ENCODE measurements around the gene ARMH4.

The ARMH4 gene

GRCh38 chr14:58026967-58027366, 125.0 kb downstream of the ARMH4 start:
- Histone ChIP-seq H4K20me1 (ENCODE audit: insufficient read depth, low read length) (no peaks in the 10 kb centered on the region), H3F3A (ENCODE audit: insufficient read depth, low read length) (no peaks in the 10 kb centered on the region)
- TF ChIP-seq CTCF (IDR thresholded peaks at IDR 0.05; ENCODE audit: low read length) (no peak), EZH2phosphoT487 (IDR thresholded peaks at IDR 0.05; ENCODE audit: low read length) (no peak), EZH2 (optimal IDR thresholded peaks at IDR 0.05; ENCODE audit: low read depth, low read length) (no peak)

DNA sequence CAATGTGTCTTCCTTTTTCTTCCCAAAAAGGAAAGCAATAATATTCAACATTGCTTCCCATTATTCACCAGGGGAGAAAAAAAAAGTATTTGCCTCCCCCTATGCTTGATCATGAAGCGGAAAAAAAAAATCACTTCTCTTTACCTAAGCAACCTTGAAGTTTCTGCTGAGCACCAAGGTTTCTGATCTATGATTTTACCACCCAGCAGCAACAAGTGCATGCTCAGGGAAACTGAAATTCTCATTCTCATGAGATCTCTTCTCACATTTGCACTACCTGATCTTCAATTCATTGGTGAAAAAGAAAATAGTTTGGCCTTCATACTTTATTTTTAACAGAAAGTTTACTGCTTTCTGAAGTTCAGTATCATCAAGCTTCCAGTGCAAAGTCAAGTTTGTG, 125.8 kb downstream of the ARMH4 start:
- Histone ChIP-seq H3K9me3 (replicated peaks; ENCODE audit: insufficient read depth, low read length) (no peaks in the 10 kb centered on the region), H2AFZ (ENCODE audit: low read length) (no peak overlapping the region), H3K9ac (ENCODE audit: low read length) (no peak overlapping the region), H4K20me1 (ENCODE audit: insufficient read depth, low read length) (no peaks in the 10 kb centered on the region), H3K79me2 (ENCODE audit: low read length) (no peaks in the 10 kb centered on the region), H3K27ac (ENCODE audit: low read length) (peak overlapping the region; percentile 21; the same call in 1 of the 2 replicates), H3K9me2 (replicated peaks; ENCODE audit: insufficient read depth, low read length) (no peaks in the 10 kb centered on the region), H3F3A (ENCODE audit: insufficient read depth, low read length) (no peaks in the 10 kb centered on the region), H3K36me3 (replicated peaks; ENCODE audit: insufficient read depth, low read length) (no peaks in the 10 kb centered on the region), H3K4me2 (ENCODE audit: low read depth, low read length) (no peak overlapping the region), H3K27me3 (replicated peaks; ENCODE audit: insufficient read depth, low read length) (no peaks in the 10 kb centered on the region), H3K4me1 (ENCODE audit: low read length) (no peaks in the 10 kb centered on the region), H3K4me3 (ENCODE audit: low read length) (no peak overlapping the region)
- TF ChIP-seq CTCF (IDR thresholded peaks at IDR 0.05; ENCODE audit: low read length) (no peak), EZH2phosphoT487 (IDR thresholded peaks at IDR 0.05; ENCODE audit: low read length) (no peak), EZH2 (optimal IDR thresholded peaks at IDR 0.05; ENCODE audit: low read depth, low read length) (no peak)
- DNase-seq, result no peak

More at GRCh38 chr14:58026967-58027366, 125.0 kb downstream of the ARMH4 start:
- Histone ChIP-seq H3K79me2 (ENCODE audit: low read length) (no peaks in the 10 kb centered on the region), H3K4me3 (ENCODE audit: low read length) (no peak overlapping the region), H3K4me2 (ENCODE audit: low read depth, low read length) (no peak overlapping the region), H3K9me2 (replicated peaks; ENCODE audit: insufficient read depth, low read length) (no peaks in the 10 kb centered on the region), H3K36me3 (replicated peaks; ENCODE audit: insufficient read depth, low read length) (no peaks in the 10 kb centered on the region), H3K4me1 (ENCODE audit: low read length) (no peaks in the 10 kb centered on the region), H3K9ac (ENCODE audit: low read length) (no peak overlapping the region), H3K9me3 (replicated peaks; ENCODE audit: insufficient read depth, low read length) (no peaks in the 10 kb centered on the region), H3K27me3 (replicated peaks; ENCODE audit: insufficient read depth, low read length) (no peaks in the 10 kb centered on the region), H2AFZ (ENCODE audit: low read length) (no peak overlapping the region), H3K27ac (ENCODE audit: low read length) (no peak overlapping the region)
- no peak for DNase-seq

DNA sequence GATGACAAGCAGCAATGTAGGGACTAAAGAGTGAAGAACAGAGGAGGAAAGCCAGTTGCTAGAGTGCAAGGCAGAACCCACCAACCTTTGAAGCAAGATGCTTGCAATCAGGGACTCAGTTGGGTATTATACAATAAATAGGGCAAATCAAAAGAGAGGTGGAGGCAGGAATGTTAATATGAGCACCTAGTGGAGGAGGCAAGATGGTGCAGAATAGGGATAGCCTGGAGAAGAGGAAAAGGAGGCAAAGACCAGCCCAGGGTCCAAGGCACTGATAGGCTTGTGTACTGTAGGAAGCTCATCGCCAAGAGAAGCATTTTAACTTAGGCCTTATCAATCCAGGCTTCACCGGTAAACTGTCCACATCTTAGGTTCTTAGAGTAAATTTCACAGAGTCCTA, 137.2 kb downstream of the ARMH4 start:
- Histone ChIP-seq H3K27me3 (replicated peaks; ENCODE audit: insufficient read depth, low read length) (no peaks in the 10 kb centered on the region), H3K9me3 (replicated peaks; ENCODE audit: insufficient read depth, low read length) (no peaks in the 10 kb centered on the region), H3K79me2 (ENCODE audit: low read length) (no peaks in the 10 kb centered on the region), H3K9ac (ENCODE audit: low read length) (no peak overlapping the region), H3K4me1 (ENCODE audit: low read length) (no peaks in the 10 kb centered on the region), H4K20me1 (ENCODE audit: insufficient read depth, low read length) (no peaks in the 10 kb centered on the region), H3K27ac (ENCODE audit: low read length) (no peak overlapping the region), H3K4me3 (ENCODE audit: low read length) (no peak overlapping the region), H3K9me2 (replicated peaks; ENCODE audit: insufficient read depth, low read length) (no peaks in the 10 kb centered on the region), H3K4me2 (ENCODE audit: low read depth, low read length) (no peak overlapping the region), H3K36me3 (replicated peaks; ENCODE audit: insufficient read depth, low read length) (no peaks in the 10 kb centered on the region), H3F3A (ENCODE audit: insufficient read depth, low read length) (no peaks in the 10 kb centered on the region), H2AFZ (ENCODE audit: low read length) (no peak overlapping the region)
- TF ChIP-seq EZH2phosphoT487 (IDR thresholded peaks at IDR 0.05; ENCODE audit: low read length), result no peak
- no peak for TF ChIP-seq CTCF (IDR thresholded peaks at IDR 0.05; ENCODE audit: low read length)
- no peak for TF ChIP-seq EZH2 (optimal IDR thresholded peaks at IDR 0.05; ENCODE audit: low read depth, low read length)
- DNase-seq, result no peak

Data from MM.1S (cell line).